ENCODE results near the gene CCDC102B.
"Not testable (repeated sequence)": the region's sequence is repeated elsewhere in the genome, so short reads cannot be mapped to it uniquely, and the experiment has no call there.

Gene CCDC102B

GRCh38 chr18:68830256-68831045 is 32.6 kb downstream of the CCDC102B start:
- DNase-seq, result no peak

GRCh38 chr18:68833756-68834155 is 35.9 kb downstream of the CCDC102B start:
- DNase-seq, result peak; percentile 36 to 65

- DNase-seq, result no peak
Observed at GRCh38 chr18:68837665-68838451, 40.0 kb downstream of the CCDC102B start.

GRCh38 chr18:68839701-68840100 is 41.8 kb downstream of the CCDC102B start:
- DNase-seq, result no peak

GRCh38 chr18:68840554-68841263 is 42.8 kb downstream of the CCDC102B start:
- peak in 1 of 2 experiments; percentile 16 for DNase-seq

- no peak for DNase-seq
Observed at GRCh38 chr18:68841301-68841700, 43.4 kb downstream of the CCDC102B start.

GRCh38 chr18:68842951-68843350 is 45.1 kb downstream of the CCDC102B start:
- DNase-seq, result no peak

- DNase-seq, result no peak
Observed at GRCh38 chr18:68843473-68844089, 45.7 kb downstream of the CCDC102B start.

GRCh38 chr18:68847219-68847837 is 49.4 kb downstream of the CCDC102B start:
- DNase-seq, result peak in 1 of 2 experiments; percentile 38

GRCh38 chr18:68848242-68848641 is 50.4 kb downstream of the CCDC102B start:
- no peak for DNase-seq

GRCh38 chr18:68854786-68855391 is 57.0 kb downstream of the CCDC102B start:
- no peak for DNase-seq

GRCh38 chr18:68855491-68855890 is 57.6 kb downstream of the CCDC102B start:
- DNase-seq, result no peak

GRCh38 chr18:68861365-68861764 is 63.5 kb downstream of the CCDC102B start:
- DNase-seq, result no peak

GRCh38 chr18:68865021-68865420 is 67.1 kb downstream of the CCDC102B start:
- no peak for DNase-seq

GRCh38 chr18:68865503-68865902 is 67.6 kb downstream of the CCDC102B start:
- no peak for DNase-seq

- peak in 1 of 2 experiments; percentile 4 for DNase-seq
Observed at GRCh38 chr18:68873003-68873402, 75.1 kb downstream of the CCDC102B start.

GRCh38 chr18:68874361-68874760 is 76.5 kb downstream of the CCDC102B start:
- DNase-seq, result no peak

GRCh38 chr18:68879947-68880346 is 82.1 kb downstream of the CCDC102B start:
- not testable (repeated sequence) for DNase-seq

GRCh38 chr18:68887410-68887809 is 89.5 kb downstream of the CCDC102B start:
- DNase-seq, result no peak

- DNase-seq, result no peak
Observed at GRCh38 chr18:68893354-68893753, 95.5 kb downstream of the CCDC102B start.

GRCh38 chr18:68897286-68897685 is 99.4 kb downstream of the CCDC102B start:
- DNase-seq, result no peak

GRCh38 chr18:68909579-68909978 is 111.7 kb downstream of the CCDC102B start:
- no peak for DNase-seq

All from NCI-H526 (cell line).